GM12874 (cell line): Measurements from ENCODE around the gene HCRT.

ENCODE experiments used
- TF ChIP-seq, protein P1 (sequence below): IDR thresholded peaks from 2 replicates; pipeline ENCODE4 v1.5.1; 2011; ENCODE audit warnings: low read depth, mild to moderate bottlenecking, control low read depth, low read length, moderate library complexity; ENCODE audit not compliant: insufficient read depth

The HCRT gene

GRCh38 chr17:42200706-42201457, 15.6 kb upstream of the HCRT start:
- TF ChIP-seq, protein P1, sequence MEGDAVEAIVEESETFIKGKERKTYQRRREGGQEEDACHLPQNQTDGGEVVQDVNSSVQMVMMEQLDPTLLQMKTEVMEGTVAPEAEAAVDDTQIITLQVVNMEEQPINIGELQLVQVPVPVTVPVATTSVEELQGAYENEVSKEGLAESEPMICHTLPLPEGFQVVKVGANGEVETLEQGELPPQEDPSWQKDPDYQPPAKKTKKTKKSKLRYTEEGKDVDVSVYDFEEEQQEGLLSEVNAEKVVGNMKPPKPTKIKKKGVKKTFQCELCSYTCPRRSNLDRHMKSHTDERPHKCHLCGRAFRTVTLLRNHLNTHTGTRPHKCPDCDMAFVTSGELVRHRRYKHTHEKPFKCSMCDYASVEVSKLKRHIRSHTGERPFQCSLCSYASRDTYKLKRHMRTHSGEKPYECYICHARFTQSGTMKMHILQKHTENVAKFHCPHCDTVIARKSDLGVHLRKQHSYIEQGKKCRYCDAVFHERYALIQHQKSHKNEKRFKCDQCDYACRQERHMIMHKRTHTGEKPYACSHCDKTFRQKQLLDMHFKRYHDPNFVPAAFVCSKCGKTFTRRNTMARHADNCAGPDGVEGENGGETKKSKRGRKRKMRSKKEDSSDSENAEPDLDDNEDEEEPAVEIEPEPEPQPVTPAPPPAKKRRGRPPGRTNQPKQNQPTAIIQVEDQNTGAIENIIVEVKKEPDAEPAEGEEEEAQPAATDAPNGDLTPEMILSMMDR, result no peak

- TF ChIP-seq, protein P1, result no peak
Measured at GRCh38 chr17:42199416-42200011, 14.3 kb upstream of the HCRT start.

DNA sequence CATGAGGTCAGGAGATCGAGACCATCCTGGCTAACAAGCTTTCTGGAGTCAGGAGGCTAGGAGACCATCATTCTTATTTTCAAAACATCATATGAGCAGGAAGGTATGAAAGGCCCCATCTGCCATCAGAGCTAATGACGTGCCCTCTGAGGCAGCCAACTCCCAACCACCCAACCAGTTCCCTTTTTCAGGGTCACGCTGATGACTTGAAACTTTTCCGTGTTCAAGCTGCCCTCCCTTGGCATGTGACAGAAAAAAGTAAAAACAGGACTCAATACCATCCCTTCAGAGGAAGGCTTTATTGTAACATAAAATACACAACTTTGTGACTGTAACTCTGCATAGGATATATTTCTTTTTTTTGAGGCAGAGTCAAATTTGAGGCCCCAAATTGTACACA, 13.6 kb upstream of the HCRT start:
- TF ChIP-seq, protein P1, result no peak

DNA sequence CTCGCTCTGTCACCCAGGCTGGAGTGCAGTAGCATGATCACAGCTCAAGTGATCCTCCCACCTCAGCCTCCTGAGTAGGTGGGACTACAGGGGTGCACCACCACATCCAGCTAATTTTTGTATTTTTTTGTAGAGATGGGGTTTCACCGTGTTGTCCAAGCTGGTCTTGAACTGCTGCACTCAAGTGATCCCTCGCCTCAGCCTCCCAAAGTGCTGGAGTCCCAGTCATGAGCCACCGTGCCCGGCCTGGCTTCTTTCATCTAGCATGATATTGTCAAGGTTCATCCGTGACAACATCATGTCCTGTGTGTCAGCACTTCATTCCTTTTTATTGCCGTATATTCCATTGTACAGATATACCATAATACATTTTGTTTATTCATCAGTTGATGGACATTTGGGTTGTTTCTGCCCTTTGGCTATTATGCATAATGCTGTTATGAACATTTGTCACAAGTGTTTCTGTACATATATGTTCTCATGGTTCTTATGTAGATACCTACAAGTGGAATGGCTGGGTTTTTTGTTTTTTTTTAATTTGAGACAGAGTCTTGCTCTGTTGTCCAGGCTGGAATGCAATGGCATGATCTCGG, 12.4 kb upstream of the HCRT start:
- TF ChIP-seq, protein P1, result no peak

DNA sequence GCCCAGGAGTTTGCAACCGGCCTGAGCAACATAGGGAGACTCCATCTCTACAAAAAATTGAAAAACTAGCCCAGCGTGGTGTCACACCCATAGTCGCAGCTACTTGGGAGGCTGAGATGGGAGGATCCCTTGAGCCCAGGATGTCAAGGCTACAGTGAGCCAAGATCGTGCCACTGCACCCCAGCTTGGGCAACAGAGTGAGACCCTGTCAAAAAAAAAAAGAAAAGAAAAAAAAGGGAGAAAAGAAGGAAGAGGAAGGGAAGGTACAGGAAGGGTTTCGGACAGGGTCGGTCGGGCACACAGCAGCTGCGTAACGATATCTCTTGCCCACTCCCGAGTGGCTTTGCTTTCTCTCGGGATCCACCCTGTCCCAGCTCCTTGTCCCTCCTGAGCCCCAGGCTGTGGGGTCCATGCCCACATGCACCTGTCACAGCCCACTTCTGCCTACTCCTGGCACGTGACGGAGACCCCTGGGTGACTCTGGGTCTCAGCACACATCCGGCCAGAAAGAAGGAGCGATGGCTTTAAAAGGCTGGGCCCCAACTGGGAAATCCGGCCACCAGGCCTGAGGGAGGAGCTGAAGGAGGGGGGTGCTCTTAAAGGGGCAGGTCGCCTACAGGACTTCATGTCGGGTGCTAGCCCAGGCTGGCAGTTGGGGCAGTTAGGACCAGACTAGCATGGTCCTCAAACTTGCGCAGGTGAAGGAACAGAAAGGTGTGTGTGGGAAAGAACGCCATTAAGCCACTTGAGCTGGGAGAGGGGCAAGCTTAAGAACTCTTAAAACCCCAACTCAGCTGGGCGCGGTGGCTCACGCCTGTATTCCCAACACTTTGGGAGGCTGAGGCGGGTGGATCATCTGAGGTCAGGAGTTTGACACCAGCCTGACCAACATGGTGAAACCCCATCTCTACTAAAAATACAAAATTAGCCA, 9.0 kb upstream of the HCRT start, which contains the start of gene GHDC:
Gene GHDC, minus strand, starts transcription at position 526 of the 931 bp plus-strand sequence. CDS start 913 bp downstream, outside the sequence.
- TF ChIP-seq, protein P1, result no peak

DNA sequence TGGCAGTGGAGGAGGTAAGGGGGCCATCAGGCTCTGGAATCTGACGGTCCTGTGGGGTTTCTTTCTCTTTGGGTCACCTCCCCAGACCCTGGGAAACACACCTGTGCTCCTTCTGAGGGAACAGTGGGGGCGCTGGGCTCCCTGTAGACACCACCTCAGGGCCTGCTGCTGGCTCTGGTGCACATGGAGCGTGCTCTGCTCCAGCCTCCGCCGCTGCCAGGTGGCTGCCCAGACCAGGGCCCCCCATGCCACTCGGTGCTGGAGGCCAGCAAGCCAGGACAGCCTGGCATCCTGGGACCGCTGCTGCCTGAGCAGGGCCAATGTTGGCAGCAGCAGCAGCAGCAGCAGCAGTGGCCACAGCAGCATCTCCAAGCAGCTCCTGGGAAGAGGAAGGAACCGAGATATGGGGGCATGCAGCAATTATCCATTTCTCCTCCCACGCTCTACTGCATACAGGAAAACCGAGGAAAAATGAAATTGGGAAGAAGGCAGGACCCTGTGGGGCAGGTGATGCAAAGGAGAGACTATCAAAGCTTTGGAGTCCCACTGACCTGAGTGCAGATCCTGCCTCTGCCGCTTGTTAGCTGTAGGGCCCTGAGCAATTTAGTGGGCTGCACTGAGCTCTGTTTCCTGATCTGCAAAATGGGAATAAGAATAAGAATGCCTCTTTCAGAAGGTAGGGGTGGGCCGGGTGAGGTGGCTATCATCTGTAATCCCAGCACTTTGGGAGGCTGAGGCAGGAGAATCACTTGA, 8.1 kb upstream of the HCRT start:
- TF ChIP-seq, protein P1, result no peak
